Kidney epithelial cell (primary cell): ENCODE results near the gene ZNF652. TPM values are rescaled to one million over a fixed set of nuclear protein-coding genes. Genes with fewer than 3 reads are reported as not detected.
A peak's percentile ranks its signal among the peaks of the same experiment; 100 is the strongest.

Experiments used
- DNase-seq: peaks from one replicate; pipeline ENCODE4 v3.0.0-alpha.2; 2010; ENCODE audit warnings: low read depth
- H3K27me3 ChIP-seq: 2 replicates; pipeline ENCODE4 v1.6.0; 2011; ENCODE audit warnings: low read length; ENCODE audit not compliant: control insufficient read depth, insufficient read depth
- H3K36me3 ChIP-seq: 2 replicates; pipeline ENCODE4 v1.5.1; 2011; ENCODE audit warnings: low read length; ENCODE audit not compliant: control insufficient read depth, insufficient read depth
- H3K4me3 ChIP-seq: 2 replicates; pipeline ENCODE4 v1.5.1; 2011; ENCODE audit warnings: low read depth, mild to moderate bottlenecking, control low read depth, low read length
- CTCF ChIP-seq: IDR thresholded peaks from 2 replicates; pipeline ENCODE4 v1.5.1; 2011; ENCODE audit warnings: mild to moderate bottlenecking, moderate library complexity, low read length, control low read depth, inconsistent platforms; ENCODE audit not compliant: insufficient read depth, poor library complexity, severe bottlenecking
- total RNA-seq: library from RNA; depleted of rRNA; stranded (reverse); fragments of >200 nt; gene quantifications from 2 replicates; pipeline ENCODE4 v1.2.3, GENCODE V29; 2015

The ZNF652 gene
- 20.7 and 21.4 TPM in 2 replicates for total RNA-seq

DNA sequence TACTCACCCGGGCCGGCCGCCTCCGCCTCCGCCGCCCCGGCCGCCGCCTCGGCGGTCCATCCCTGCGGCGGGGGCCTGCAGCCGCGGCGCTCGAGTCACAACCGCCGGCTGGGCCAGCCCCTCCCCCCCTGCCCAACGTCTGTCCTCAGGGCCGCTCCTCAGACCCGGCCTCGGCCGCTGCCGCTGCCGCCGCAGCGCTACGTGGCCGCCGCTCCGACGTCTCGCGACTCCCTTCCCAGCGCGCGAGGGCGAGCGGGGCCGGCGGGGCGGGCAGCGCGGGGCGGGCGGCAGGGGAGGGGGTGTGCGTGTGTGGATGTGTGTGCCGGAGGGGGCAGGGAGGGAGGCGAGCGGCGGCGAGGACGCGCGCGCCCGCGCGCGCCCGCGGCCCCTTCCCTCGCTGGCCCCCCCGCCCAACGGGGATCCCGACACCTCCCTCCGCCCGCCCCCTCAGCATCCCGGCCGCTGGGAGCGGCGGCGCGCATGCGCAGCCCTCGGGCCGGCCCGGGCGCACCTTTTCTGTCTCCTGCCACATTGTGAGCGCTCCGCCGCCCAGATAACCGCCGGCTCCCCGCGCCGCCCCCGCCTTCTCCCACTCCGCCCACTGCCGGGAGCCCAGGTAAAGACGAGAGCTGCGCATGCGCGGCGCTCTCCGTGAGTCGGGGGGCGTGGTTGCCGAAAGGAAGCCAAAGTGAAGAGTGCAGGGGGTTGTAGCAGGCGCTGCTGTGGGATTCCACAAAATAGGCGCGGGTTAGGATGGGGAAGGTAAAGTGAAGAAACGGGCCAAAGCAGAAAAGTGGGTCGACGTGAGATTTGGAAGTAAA lies at the start of gene ZNF652:
ZNF652 (minus strand) TSS at position 349 of the 821 bp plus-strand sequence. CDS start 44,525 bp downstream, outside the sequence.
- no peak for TF ChIP-seq CTCF
- no peaks in the 10 kb centered on the region for H3K36me3 ChIP-seq

GRCh38 chr17:49409066-49409465 lies 47.0 kb upstream of the ZNF652 start:
- Histone ChIP-seq H3K27me3 (no peaks in the 10 kb centered on the region), H3K4me3 (no peak overlapping the region), H3K36me3 (peaks cover 6% of the 10 kb centered on the region)
- no peak for TF ChIP-seq CTCF
- no peak for DNase-seq

More for the DNA sequence above, at the start of gene ZNF652:
- no peaks in the 10 kb centered on the region for H3K27me3 ChIP-seq
- peak; percentile 41 for DNase-seq
- peak within 1 kb of the TSS; percentile 96 for H3K4me3 ChIP-seq

GRCh38 chr17:49407981-49408501 lies 46.0 kb upstream of the ZNF652 start:
- no peaks in the 10 kb centered on the region for H3K27me3 ChIP-seq
- TF ChIP-seq CTCF = peak; percentile 99
- H3K4me3 ChIP-seq = no peak overlapping the region
- peaks cover 6% of the 10 kb centered on the region for H3K36me3 ChIP-seq
- peak; percentile 26 for DNase-seq

DNA sequence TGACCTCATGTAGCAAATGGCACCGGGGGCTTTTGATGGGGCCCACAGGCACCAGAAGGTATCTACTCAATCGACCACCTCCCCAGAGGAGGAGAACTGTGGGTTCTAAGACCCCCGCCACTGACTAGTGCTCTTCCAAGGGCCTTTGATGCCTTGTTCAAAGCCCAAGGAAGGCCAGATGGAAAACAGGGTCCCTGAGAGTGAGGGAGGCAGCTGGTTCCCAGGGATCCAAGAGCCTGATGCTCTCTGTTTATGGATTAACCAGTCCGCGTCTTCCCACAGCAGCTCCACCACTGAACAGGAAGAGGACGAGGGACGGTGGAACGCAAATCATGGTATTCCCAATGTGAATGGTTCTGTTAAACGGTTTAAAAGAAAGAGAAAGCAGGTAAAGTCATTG lies 45.0 kb upstream of the ZNF652 start:
- H3K36me3 ChIP-seq = peaks cover 4% of the 10 kb centered on the region

DNA sequence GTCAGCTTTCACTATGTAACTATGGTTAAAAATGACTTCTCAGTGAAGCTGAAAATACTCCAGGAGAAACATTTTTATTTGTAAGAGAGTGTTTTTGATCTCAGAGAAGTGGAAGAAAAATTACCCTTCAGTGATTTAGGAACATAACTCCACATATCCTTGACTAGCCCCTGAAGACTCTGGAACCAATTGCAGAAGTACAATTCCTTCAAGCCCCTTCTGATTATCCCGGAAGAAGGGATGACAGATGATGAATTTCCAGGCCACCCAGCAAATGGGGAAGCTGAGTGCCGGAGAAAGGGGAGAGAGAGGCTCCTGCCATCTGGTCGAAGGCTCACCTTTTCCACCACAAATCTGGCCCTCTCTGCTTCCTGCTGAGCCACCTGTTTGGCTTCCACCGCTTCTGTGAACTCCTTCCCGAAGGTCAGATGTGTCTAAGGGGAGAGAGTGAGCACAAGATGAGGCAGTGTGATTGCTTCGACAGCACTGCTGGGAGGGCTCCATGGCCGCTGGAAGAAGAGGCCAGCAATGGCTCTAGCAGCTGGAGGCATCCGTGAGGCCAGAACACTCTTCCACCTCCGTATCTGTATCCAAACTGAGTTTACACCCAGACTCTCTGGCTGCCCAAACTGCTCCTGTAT lies 44.5 kb upstream of the ZNF652 start:
- DNase-seq = no peak
- no peak overlapping the region for H3K4me3 ChIP-seq
- no peak for TF ChIP-seq CTCF
- peaks cover 4% of the 10 kb centered on the region for H3K36me3 ChIP-seq
- H3K27me3 ChIP-seq = no peaks in the 10 kb centered on the region

More for the DNA sequence above, 45.0 kb upstream of the ZNF652 start:
- no peak for TF ChIP-seq CTCF
- Histone ChIP-seq H3K27me3 (no peaks in the 10 kb centered on the region), H3K4me3 (no peak overlapping the region)
- DNase-seq = no peak
